Fibroblast of lung (primary cell): ENCODE data around the gene MARF1. TPM values are rescaled to one million over a fixed set of nuclear protein-coding genes. Genes with fewer than 3 reads are reported as not detected.
"Not testable (repeated sequence)": the region's sequence is repeated elsewhere in the genome, so short reads cannot be mapped to it uniquely, and the experiment has no call there.

Experiments
- DNase-seq, 2 donors: peaks; one replicate each; pipeline versions ENCODE4 v3.0.0 to v3.0.0-alpha.2; 2010; ENCODE audit warnings: low read depth in 2 of 2
- H2AFZ ChIP-seq: 2 replicates; pipeline ENCODE4 v1.5.1; 2012; ENCODE audit warnings: low read length, control low read depth, inconsistent platforms
- H3K27ac ChIP-seq: 2 replicates; pipeline ENCODE4 v1.5.1; 2011; ENCODE audit warnings: low read length, control low read depth; ENCODE audit not compliant: insufficient read depth
- H3K27me3 ChIP-seq: 2 replicates; pipeline ENCODE4 v1.5.1; 2011; ENCODE audit warnings: mild to moderate bottlenecking, low read length; ENCODE audit not compliant: control insufficient read depth, insufficient read depth
- H3K36me3 ChIP-seq: 2 replicates; pipeline ENCODE4 v1.5.1; 2011; ENCODE audit warnings: low read length; ENCODE audit not compliant: control insufficient read depth, insufficient read depth
- H3K4me1 ChIP-seq: 2 replicates; pipeline ENCODE4 v1.5.1; 2011; ENCODE audit warnings: low read length; ENCODE audit not compliant: control insufficient read depth, insufficient read depth; ENCODE audit errors: extremely low read depth
- H3K4me2 ChIP-seq: 2 replicates; pipeline ENCODE4 v1.5.1; 2011; ENCODE audit warnings: low read length, control low read depth; ENCODE audit not compliant: insufficient read depth; ENCODE audit errors: extremely low read depth
- H3K4me3 ChIP-seq, 4 experiments: fragments of 200-600 bp in 1 of 4; sonication (generic) in 1 of 4; replicated peaks in 1 of 4; 2 replicates each; pipeline ENCODE4 v1.5.1; 2011 to 2016; ENCODE audit warnings: low read length in 4 of 4, low read depth in 3 of 4, mild to moderate bottlenecking in 3 of 4, control low read depth in 2 of 4, inconsistent platforms in 1 of 4, mixed read lengths in 1 of 4; ENCODE audit not compliant: insufficient read depth in 1 of 4; ENCODE audit errors: control extremely low read depth in 1 of 4
- H3K79me2 ChIP-seq: 2 replicates; pipeline ENCODE4 v1.5.1; 2012; ENCODE audit warnings: mild to moderate bottlenecking, low read length, inconsistent platforms; ENCODE audit not compliant: control insufficient read depth, insufficient read depth
- H3K9ac ChIP-seq: 2 replicates; pipeline ENCODE4 v1.5.1; 2011; ENCODE audit warnings: mild to moderate bottlenecking, low read length, control low read depth; ENCODE audit not compliant: insufficient read depth
- H3K9me3 ChIP-seq: 2 replicates; pipeline ENCODE4 v1.5.1; 2012; ENCODE audit warnings: low read depth, low read length; ENCODE audit not compliant: control insufficient read depth, insufficient read depth
- H4K20me1 ChIP-seq: 2 replicates; pipeline ENCODE4 v1.5.1; 2011; ENCODE audit warnings: low read length; ENCODE audit not compliant: control insufficient read depth, insufficient read depth; ENCODE audit errors: extremely low read depth
- CTCF ChIP-seq, 2 donors: IDR thresholded peaks in 1 of 2; conservative IDR thresholded peaks in 1 of 2; 1 replicate in 1 of 2; 2 replicates in 1 of 2; pipeline ENCODE4 v1.5.1; 2011 to 2012; ENCODE audit warnings: low read length in 2 of 2, control low read depth in 1 of 2, inconsistent platforms in 1 of 2, low read depth in 1 of 2, mild to moderate bottlenecking in 1 of 2
- EZH2 ChIP-seq: IDR thresholded peaks from 2 replicates; pipeline ENCODE4 v1.5.1; 2012; ENCODE audit warnings: low read length, control low read depth, mild to moderate bottlenecking; ENCODE audit errors: missing control alignments
- polyA plus RNA-seq, 2 donors: library from polyadenylated mRNA; depleted of rRNA in 1 of 2; stranded (reverse) in 1 of 2; unstranded in 1 of 2; fragments of >200 nt; gene quantifications; 2 replicates each; pipeline ENCODE4 v1.2.1, GENCODE V29; 2011 to 2012; ENCODE audit warnings: missing spikeins in 1 of 2
- total RNA-seq: library from RNA; depleted of rRNA; stranded (reverse); fragments of >200 nt; gene quantifications from 2 replicates; pipeline ENCODE4 v1.2.1, GENCODE V29; 2014

The MARF1 gene
- total and polyA plus RNA-seq, 2 donors (not counting 1 experiment from before 2014, with no cell fraction given), result 14.6 to 18.8 TPM

GRCh38 chr16:15547768-15548096 is 95.2 kb downstream of the MARF1 start:
- no peak overlapping the region for H2AFZ ChIP-seq

DNA sequence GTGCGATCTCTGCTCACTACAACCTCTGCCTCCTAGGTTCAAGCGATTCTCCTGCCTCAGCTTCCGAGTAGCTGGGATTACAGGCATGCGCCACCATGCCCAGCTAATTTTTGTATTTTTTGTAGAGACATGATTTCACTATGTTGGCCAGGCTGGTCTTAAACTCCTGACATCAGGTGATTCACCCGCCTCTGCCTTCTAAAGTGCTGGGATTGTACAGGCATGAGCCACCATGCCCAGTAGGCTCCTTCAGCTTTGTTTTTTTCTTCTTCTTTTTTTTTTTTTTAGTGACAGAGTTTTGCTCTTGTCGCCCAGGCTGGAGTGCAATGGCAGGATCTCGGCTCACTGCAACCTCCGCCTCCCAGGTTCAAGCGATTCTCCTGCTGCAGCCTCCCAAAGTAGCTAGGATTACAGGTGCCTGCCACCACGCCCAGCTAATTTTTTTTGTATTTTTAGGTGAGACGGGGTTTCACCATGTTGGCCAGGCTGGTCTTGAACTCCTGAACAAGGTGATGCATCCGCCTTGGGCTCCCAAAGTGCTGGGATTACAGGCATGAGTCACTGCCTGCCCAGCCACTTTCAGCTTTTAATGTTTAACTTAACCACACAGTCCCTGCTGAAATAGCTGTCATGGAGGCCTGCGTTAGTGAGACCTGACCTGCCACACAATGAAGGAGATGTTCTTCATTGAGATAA is 95.7 kb downstream of the MARF1 start:
- not testable (repeated sequence) for H3K27me3 ChIP-seq, DNase-seq, H3K79me2 ChIP-seq, H3K4me3 ChIP-seq, H3K27ac ChIP-seq, H3K9me3 ChIP-seq, H3K4me2 ChIP-seq, H3K9ac ChIP-seq, H3K36me3 ChIP-seq, H2AFZ ChIP-seq, H3K4me1 ChIP-seq, H4K20me1 ChIP-seq

More at GRCh38 chr16:15547768-15548096, 95.2 kb downstream of the MARF1 start:
- no peak for DNase-seq
- no peak overlapping the region for H3K27ac ChIP-seq
- H3K4me2 ChIP-seq, result no peak overlapping the region
- no peaks in the 10 kb centered on the region for H4K20me1 ChIP-seq
- TF ChIP-seq CTCF (conservative IDR thresholded peaks at IDR 0.05 in 1 of 2, IDR thresholded peaks at IDR 0.05 in 1 of 2; ENCODE audit: low read depth in 1 of 2, low read length in 2 of 2) (no peak), EZH2 (no peak)
- H3K27me3 ChIP-seq, result no peaks in the 10 kb centered on the region
- no peak overlapping the region for H3K9ac ChIP-seq
- no peaks in the 10 kb centered on the region for H3K4me1 ChIP-seq
- no peak overlapping the region for H3K4me3 ChIP-seq
- H3K36me3 ChIP-seq, result no peaks in the 10 kb centered on the region
- H3K9me3 ChIP-seq, result no peaks in the 10 kb centered on the region
- no peaks in the 10 kb centered on the region for H3K79me2 ChIP-seq

GRCh38 chr16:15545544-15545943 is 97.4 kb downstream of the MARF1 start:
- Histone ChIP-seq H3K79me2 (no peaks in the 10 kb centered on the region), H2AFZ (no peak overlapping the region)

More at GRCh38 chr16:15545544-15545943, 97.4 kb downstream of the MARF1 start:
- H3K27ac ChIP-seq, result no peak overlapping the region
- H3K9me3 ChIP-seq, result no peaks in the 10 kb centered on the region
- H3K4me3 ChIP-seq, result no peak overlapping the region
- no peak overlapping the region for H3K4me2 ChIP-seq
- H3K9ac ChIP-seq, result no peak overlapping the region
- TF ChIP-seq EZH2 (no peak), CTCF (conservative IDR thresholded peaks at IDR 0.05 in 1 of 2, IDR thresholded peaks at IDR 0.05 in 1 of 2; ENCODE audit: low read depth in 1 of 2, low read length in 2 of 2) (no peak)
- no peaks in the 10 kb centered on the region for H3K27me3 ChIP-seq
- H4K20me1 ChIP-seq, result no peaks in the 10 kb centered on the region
- no peaks in the 10 kb centered on the region for H3K4me1 ChIP-seq
- DNase-seq, result no peak
- no peaks in the 10 kb centered on the region for H3K36me3 ChIP-seq
